Stimulated activated naive CD8-positive, alpha-beta T cell treated with anti-CD3 and anti-CD28 coated beads, Interleukin-15, amount 100 ng/mL, for 72 hours (primary cell): ENCODE results near the gene PLIN3.
A peak's percentile ranks its signal among the peaks of the same experiment; 100 is the strongest.

Experiments
- ATAC-seq: fragments of 150-1000 bp; cut with Tn5 transposase; 2 replicates; pipeline ENCODE4 v1.10.0; 2021; ENCODE audit warnings: mild to moderate bottlenecking, moderate library complexity
- DNase-seq, 2 donors: peaks; one replicate each; pipeline ENCODE4 v3.0.0; 2021 to 2022
- H3K27ac Mint-ChIP-seq, 2 donors: one replicate each; pipeline ENCODE4 v1.8.0; 2022; ENCODE audit warnings: mild to moderate bottlenecking in 2 of 2, mixed read lengths in 2 of 2, moderate library complexity in 2 of 2
- H3K27me3 Mint-ChIP-seq: one replicate; pipeline ENCODE4 v1.8.0; 2022; ENCODE audit warnings: mixed read lengths
- H3K4me1 Mint-ChIP-seq: one replicate; pipeline ENCODE4 v1.8.0; 2022; ENCODE audit warnings: mild to moderate bottlenecking, mixed read lengths
- H3K4me3 Mint-ChIP-seq, 2 donors: one replicate each; pipeline ENCODE4 v1.8.0; 2022; ENCODE audit warnings: mild to moderate bottlenecking in 2 of 2, mixed read lengths in 2 of 2, moderate library complexity in 1 of 2
- H3K9me3 Mint-ChIP-seq, 2 donors: one replicate each; pipeline ENCODE4 v1.8.0; 2022; ENCODE audit warnings: mixed read lengths in 2 of 2

Gene PLIN3

DNA sequence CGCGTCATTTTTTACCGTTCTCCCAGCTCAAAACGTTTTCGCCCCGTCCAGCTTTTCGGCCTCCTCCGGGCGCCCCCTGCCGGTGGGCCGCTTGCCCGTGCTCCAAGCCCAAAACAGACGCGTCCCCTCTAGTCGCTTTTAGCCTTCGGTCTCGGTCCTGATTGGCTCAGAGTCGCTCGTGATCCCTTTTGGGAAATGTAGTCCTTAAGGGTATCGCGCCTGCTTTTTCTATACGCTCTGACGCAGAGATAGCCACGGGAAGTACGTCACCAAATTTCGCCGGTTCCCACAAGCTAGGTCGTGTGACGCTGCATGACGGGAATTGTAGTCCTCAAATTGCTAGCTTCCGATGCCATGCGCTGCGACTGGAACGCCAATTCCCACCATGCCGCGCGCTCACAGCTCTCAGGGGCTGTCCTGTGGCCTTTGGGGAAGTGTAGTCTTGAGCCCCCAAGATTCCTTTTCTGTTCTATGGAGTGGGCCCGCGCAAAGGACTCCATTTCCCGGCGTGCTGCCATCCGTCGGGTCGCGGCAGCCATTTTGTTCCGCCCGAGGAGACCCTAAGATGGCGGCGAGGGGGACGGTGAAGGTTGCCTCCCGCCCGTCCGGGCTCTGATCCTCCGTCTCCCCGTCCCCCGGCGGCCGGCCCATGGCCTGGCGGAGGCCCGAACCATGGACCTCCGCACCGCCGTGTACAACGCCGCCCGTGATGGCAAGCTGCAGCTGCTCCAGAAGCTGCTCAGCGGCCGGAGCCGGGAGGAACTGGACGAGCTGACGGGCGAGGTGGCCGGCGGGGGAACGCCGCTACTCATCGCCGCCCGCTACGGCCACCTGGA, 76.1 kb downstream of the PLIN3 start, which contains the start of gene FEM1A:
FEM1A (plus strand) TSS at position 552 of the 836 bp plus-strand sequence; CDS start at position 673, 121 bp downstream.
- Mint-ChIP-seq H3K9me3 (no peaks in the 10 kb centered on the region), H3K27me3 (peaks cover under 1% of the 10 kb centered on the region), H3K4me1 (peaks cover 44% of the 10 kb centered on the region), H3K27ac (peak within 1 kb of the TSS; percentile 96 to 97), H3K4me3 (peak within 1 kb of the TSS; percentile 84 to 92)
- DNase-seq: peak; percentile 98 to 99
- ATAC-seq: peak; percentile 96
